SH-SY5Y (cell line): ENCODE data around the gene ALDH3B1.

Source experiments
- GATA2 ChIP-seq: IDR thresholded peaks from 2 replicates; pipeline ENCODE4 v1.6.1; 2011; ENCODE audit warnings: mild to moderate bottlenecking, low read depth, low read length
- GATA3 ChIP-seq: IDR thresholded peaks from 2 replicates; pipeline ENCODE4 v1.6.1; 2011; ENCODE audit warnings: low read depth, mild to moderate bottlenecking, low read length, moderate library complexity

DNA sequence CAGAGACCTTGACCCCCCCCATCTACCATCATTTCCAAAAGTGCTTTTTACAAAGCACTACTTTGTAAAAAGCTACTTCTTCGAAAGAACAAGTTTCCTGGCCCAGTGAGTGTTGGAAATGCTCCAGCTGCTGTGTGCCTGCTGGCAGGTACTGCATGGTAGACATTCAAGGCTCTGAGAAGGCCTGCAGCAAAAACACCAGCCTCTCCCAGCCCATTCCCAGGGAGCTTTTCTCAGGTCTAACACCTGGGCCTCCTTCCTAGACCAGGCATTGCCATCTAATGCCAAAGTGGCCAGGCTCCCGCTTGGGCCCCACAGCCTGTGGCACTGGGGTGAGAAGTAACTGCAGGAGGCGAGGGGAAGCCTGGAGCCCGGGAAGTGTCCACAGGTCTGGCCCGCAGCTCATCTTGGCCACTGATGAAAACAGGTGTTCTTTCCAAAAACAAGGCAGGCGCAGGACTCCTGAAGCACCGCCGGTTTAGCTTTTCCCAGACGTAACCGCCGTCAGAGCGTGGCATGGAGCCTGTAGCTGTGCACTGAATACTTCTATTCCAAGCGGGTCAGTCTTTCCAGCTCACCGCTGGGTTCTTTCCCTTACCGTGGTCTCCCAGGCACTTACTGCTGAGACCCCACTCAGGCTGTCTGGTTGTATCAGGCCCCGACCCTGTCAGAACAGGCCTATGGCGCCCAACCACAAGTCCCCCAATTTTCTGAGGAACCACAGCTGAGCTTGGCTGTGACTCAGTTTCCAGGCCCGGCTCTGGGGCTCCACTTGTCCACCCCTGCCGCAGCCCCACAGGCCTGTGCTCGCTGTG, 27.5 kb downstream of the ALDH3B1 start:
- no peak for TF ChIP-seq GATA2
- no peak for TF ChIP-seq GATA3
